K562 (cell line): ENCODE data around the gene TMEM53. TPM values are rescaled to one million over a fixed set of nuclear protein-coding genes. Genes with fewer than 3 reads are reported as not detected.

Source experiments
- CBFB ChIP-seq: sonication (generic); formaldehyde crosslinking; IDR thresholded peaks from 2 replicates; pipeline ENCODE4 v1.4.0; 2020; ENCODE audit warnings: mild to moderate bottlenecking, missing genetic modification reagents
- GABPA ChIP-seq: fragments of 200-800 bp; sonication (Bioruptor generic); conservative IDR thresholded peaks from 2 replicates; pipeline ENCODE4 v1.6.1; 2016; ENCODE audit warnings: low read depth, missing genetic modification characterization, missing compliant biosample characterization
- KAT2B ChIP-seq: IDR thresholded peaks from one replicate; pipeline ENCODE4 v1.6.1; 2012; ENCODE audit warnings: low read depth, mild to moderate bottlenecking, control low read depth, inconsistent platforms, low read length, moderate library complexity
- NFRKB ChIP-seq: fragments of 450-650 bp; IDR thresholded peaks from 2 replicates; pipeline ENCODE4 v1.6.1; 2016; ENCODE audit warnings: low read depth
- NFXL1 ChIP-seq: fragments of 450-650 bp; formaldehyde crosslinking; IDR thresholded peaks from 2 replicates; pipeline ENCODE4 v1.4.0; 2021; ENCODE audit warnings: mild to moderate bottlenecking
- RREB1 ChIP-seq: fragments of 250-450 bp; sonication (Bioruptor Pico); IDR thresholded peaks from 2 replicates; pipeline ENCODE4 v1.4.0; 2020
- SMARCE1 ChIP-seq: fragments of 450-650 bp; IDR thresholded peaks from 2 replicates; pipeline ENCODE4 v1.7.1; 2016; ENCODE audit warnings: mild to moderate bottlenecking
- SPI1 ChIP-seq: IDR thresholded peaks from 2 replicates; pipeline ENCODE4 v1.6.1; 2011; ENCODE audit warnings: low read depth, low read length, control low read depth, borderline replicate concordance
- TAF1 ChIP-seq: IDR thresholded peaks from 2 replicates; pipeline ENCODE4 v1.6.1; 2011; ENCODE audit warnings: mild to moderate bottlenecking, low read length, moderate library complexity; ENCODE audit not compliant: insufficient read depth, control insufficient read depth, severe bottlenecking; ENCODE audit errors: extremely low read depth
- TCFL5 ChIP-seq: fragments of 250-450 bp; sonication (Bioruptor Pico); conservative IDR thresholded peaks from 2 replicates; pipeline ENCODE4 v1.6.1; 2021; ENCODE audit warnings: mild to moderate bottlenecking, moderate library complexity, matching md5 sums
- ZFP30 ChIP-seq: fragments of 250-450 bp; sonication (Bioruptor Pico); IDR thresholded peaks from 2 replicates; pipeline ENCODE4 v1.8.0; 2022; ENCODE audit warnings: moderate library complexity, mild to moderate bottlenecking, inconsistent platforms, borderline replicate concordance
- ZNF217 ChIP-seq: sonication (generic); formaldehyde crosslinking; IDR thresholded peaks from 2 replicates; pipeline ENCODE4 v1.8.0; 2022; ENCODE audit warnings: mild to moderate bottlenecking, missing genetic modification reagents
- ZNF316 ChIP-seq: fragments of 450-650 bp; IDR thresholded peaks from 2 replicates; pipeline ENCODE4 v1.6.1; 2016
- ZNF407 ChIP-seq: fragments of 450-650 bp; IDR thresholded peaks from 2 replicates; pipeline ENCODE4 v1.6.1; 2016; ENCODE audit warnings: low read depth
- polyA plus RNA-seq, 8 experiments: library from polyadenylated mRNA; depleted of rRNA in 4 of 8; stranded (reverse) in 5 of 8; unstranded in 3 of 8; fragments of >200 nt; fragmentation: Nextera tagmentation in 2 of 8; fragmentation: Illumina TruSeq in 1 of 8; extraction: Ambion mirVana in 2 of 8; extraction: Trizol in 1 of 8; gene quantifications; 2 replicates each; pipeline versions ENCODE4 v1.2.1 to v1.2.3, GENCODE V29; 2011 to 2014; ENCODE audit warnings: inconsistent platforms in 1 of 8, missing spikeins in 1 of 8
- total RNA-seq, 7 experiments: library from RNA; depleted of rRNA in 6 of 7; stranded (reverse); fragments of >200 nt in 6 of 7; fragmentation: Illumina TruSeq in 2 of 7; extraction: Trizol in 2 of 7; gene quantifications; 2 replicates each; pipeline versions ENCODE4 v1.2.1 to v1.2.3, GENCODE V29; 2011 to 2021; ENCODE audit warnings: low replicate concordance in 1 of 7

The TMEM53 gene
- total and polyA plus RNA-seq, 9 of the 15 experiments (the other 6 are each of a cell fraction or from before 2014, with no cell fraction given), result 0.23 to 3.7 (median 2.0) TPM

- TF ChIP-seq ZFP30 (CRISPR knock-in tag) (peak; percentile 98; the same call in 1 of the 2 replicates), ZNF217 (CRISPR knock-in tag) (peak; percentile 93), SMARCE1 (peak; percentile 17), CBFB (peak; percentile 97), NFXL1 (CRISPR knock-in tag) (peak; percentile 99), ZNF316 (peak; percentile 100), ZNF407 (no peak), TAF1 (peak; percentile 89), GABPA (peak; percentile 78), KAT2B (no peak), NFRKB (peak; percentile 93), TCFL5 (CRISPR knock-in tag) (peak; percentile 82), RREB1 (CRISPR knock-in tag) (peak; percentile 77; the same call in 1 of the 2 replicates), SPI1 (peak; percentile 67)
Measured at GRCh38 chr1:44721485-44722361, 47.4 kb upstream of the TMEM53 start (continued).
